Keratinocyte (primary cell): ENCODE results near the gene DEDD2. TPM values are rescaled to one million over a fixed set of nuclear protein-coding genes. Genes with fewer than 3 reads are reported as not detected.
A peak's percentile ranks its signal among the peaks of the same experiment; 100 is the strongest.

Experiments
- DNase-seq: peaks from one replicate; pipeline ENCODE4 v3.0.0-alpha.2; 2011; ENCODE audit warnings: low read depth, missing footprints, low spot score
- FAIRE-seq: peaks from 2 replicates; lab custom pipeline; 2011; peaks lifted over from hg19 to GRCh38; lab: Jason Lieb, UNC
- H2AFZ ChIP-seq: 2 replicates; pipeline ENCODE4 v1.6.0; 2012; ENCODE audit warnings: low read length, control low read depth, inconsistent platforms; ENCODE audit not compliant: control insufficient read depth
- H3K27ac ChIP-seq: 2 replicates; pipeline ENCODE4 v1.5.1; 2011; ENCODE audit warnings: low read length; ENCODE audit not compliant: control insufficient read depth, insufficient read depth
- H3K27me3 ChIP-seq: 3 replicates; pipeline ENCODE4 v1.6.0; 2011; ENCODE audit warnings: low read length; ENCODE audit not compliant: control insufficient read depth, insufficient read depth; ENCODE audit errors: extremely low read depth
- H3K36me3 ChIP-seq, 2 experiments: 2 replicates in 1 of 2; 3 replicates in 1 of 2; pipeline ENCODE4 v1.5.1; 2011; ENCODE audit warnings: low read length in 2 of 2, mild to moderate bottlenecking in 1 of 2; ENCODE audit not compliant: control insufficient read depth in 2 of 2, insufficient read depth in 2 of 2; ENCODE audit errors: extremely low read depth in 1 of 2
- H3K4me1 ChIP-seq: 3 replicates; pipeline ENCODE4 v1.5.1; 2011; ENCODE audit warnings: low read length; ENCODE audit not compliant: control insufficient read depth, insufficient read depth; ENCODE audit errors: extremely low read depth
- H3K4me2 ChIP-seq: 3 replicates; pipeline ENCODE4 v1.6.0; 2011; ENCODE audit warnings: low read depth, low read length; ENCODE audit not compliant: control insufficient read depth, insufficient read depth; ENCODE audit errors: extremely low read depth
- H3K4me3 ChIP-seq, 3 experiments: fragments of 200-600 bp in 1 of 3; sonication (generic) in 1 of 3; 2 replicates in 2 of 3; 3 replicates in 1 of 3; pipeline ENCODE4 v1.5.1; 2011 to 2016; ENCODE audit warnings: low read length in 3 of 3, mild to moderate bottlenecking in 3 of 3, control low read depth in 2 of 3, inconsistent platforms in 1 of 3, low read depth in 1 of 3, mixed read lengths in 1 of 3, mixed run types in 1 of 3, moderate library complexity in 1 of 3; ENCODE audit not compliant: control insufficient read depth in 2 of 3, insufficient read depth in 2 of 3; ENCODE audit errors: extremely low read depth in 1 of 3
- H3K79me2 ChIP-seq: 2 replicates; pipeline ENCODE4 v1.6.0; 2012; ENCODE audit warnings: low read length; ENCODE audit not compliant: control insufficient read depth, insufficient read depth
- H3K9ac ChIP-seq: 3 replicates; pipeline ENCODE4 v1.6.0; 2011; ENCODE audit warnings: low read length; ENCODE audit not compliant: control insufficient read depth, insufficient read depth; ENCODE audit errors: extremely low read depth
- H3K9me1 ChIP-seq: 3 replicates; pipeline ENCODE4 v1.6.0; 2011; ENCODE audit warnings: low read length; ENCODE audit not compliant: control insufficient read depth, insufficient read depth; ENCODE audit errors: extremely low read depth
- H3K9me3 ChIP-seq: 2 replicates; pipeline ENCODE4 v1.5.1; 2012; ENCODE audit warnings: low read depth, low read length; ENCODE audit not compliant: control insufficient read depth
- H4K20me1 ChIP-seq: 3 replicates; pipeline ENCODE4 v1.6.0; 2011; ENCODE audit warnings: low read length; ENCODE audit not compliant: control insufficient read depth, insufficient read depth; ENCODE audit errors: extremely low read depth
- CTCF ChIP-seq, 3 experiments: IDR thresholded peaks in 1 of 3; conservative IDR thresholded peaks in 1 of 3; optimal IDR thresholded peaks in 1 of 3; 2 replicates in 2 of 3; 3 replicates in 1 of 3; pipeline versions ENCODE3 to v1.5.1; 2011; ENCODE audit warnings: low read length in 3 of 3, mild to moderate bottlenecking in 3 of 3, moderate library complexity in 2 of 3, control low read depth in 1 of 3, inconsistent platforms in 1 of 3; ENCODE audit not compliant: insufficient read depth in 2 of 3; ENCODE audit errors: extremely low read depth in 1 of 3
- EZH2 ChIP-seq: IDR thresholded peaks from one replicate; pipeline ENCODE4 v1.6.1; 2012; ENCODE audit warnings: inconsistent platforms, mild to moderate bottlenecking, low read length, moderate library complexity
- dilution Hi-C: fragments of 300-500 bp; cut with MboI; formaldehyde crosslinking; loops from one replicate; pipeline ENCODE4 v1.7.0; 2020; ENCODE audit warnings: low sequenced_read_pairs; ENCODE audit not compliant: extremely low pct_ligation_motif_present
- polyA plus RNA-seq, 5 experiments: library from polyadenylated mRNA; depleted of rRNA in 3 of 5; stranded (reverse) in 3 of 5; stranded (forward) in 1 of 5; unstranded in 1 of 5; fragments of >200 nt; gene quantifications; 1 replicate in 1 of 5; 2 replicates in 3 of 5; 3 replicates in 1 of 5; pipeline versions ENCODE4 v1.2.1 to v1.2.3, GENCODE V29; 2011 to 2012; ENCODE audit warnings: missing spikeins in 2 of 5, low read depth in 1 of 5, low replicate concordance in 1 of 5

DEDD2 gene
- polyA plus RNA-seq, 1 donor (not counting 4 experiments of a cell fraction or from before 2014, with no cell fraction given): 20.8 TPM

GRCh38 chr19:42255766-42256745 lies 38.6 kb upstream of the DEDD2 start:
- Histone ChIP-seq H2AFZ (peak overlapping the region; percentile 70), H3K4me1 (peaks cover 20% of the 10 kb centered on the region), H3K27me3 (no peaks in the 10 kb centered on the region), H3K27ac (peak overlapping the region; percentile 62), H3K9me3 (no peaks in the 10 kb centered on the region), H3K9me1 (no peaks in the 10 kb centered on the region), H3K9ac (peak overlapping the region; percentile 80), H3K79me2 (peaks cover 32% of the 10 kb centered on the region), H3K36me3 (peaks cover 0 to 2% of the 10 kb centered on the region in 2 experiments), H3K4me3 (peak overlapping the region; percentile 71 to 75 (median 73)), H4K20me1 (peaks cover 7% of the 10 kb centered on the region), H3K4me2 (peak overlapping the region; percentile 92)
- dilution Hi-C loops: no loop called here
- FAIRE-seq: no peak
- TF ChIP-seq CTCF (optimal IDR thresholded peaks at IDR 0.05 in 1 of 3, IDR thresholded peaks at IDR 0.05 in 1 of 3, conservative IDR thresholded peaks at IDR 0.05 in 1 of 3; ENCODE audit: extremely low read depth in 1 of 3, insufficient read depth in 2 of 3, low read length in 3 of 3) (no peak), EZH2 (no peak)
- DNase-seq: no peak

- H4K20me1 ChIP-seq: peaks cover 12% of the 10 kb centered on the region
- H2AFZ ChIP-seq: peak within 1 kb of the TSS; percentile 70
- H3K9me1 ChIP-seq: no peaks in the 10 kb centered on the region
- no peak for DNase-seq
- no peaks in the 10 kb centered on the region for H3K27me3 ChIP-seq
- H3K9ac ChIP-seq: peak within 1 kb of the TSS; percentile 95
- no peak for FAIRE-seq
- peak within 1 kb of the TSS; percentile 89 for H3K27ac ChIP-seq
- H3K4me2 ChIP-seq: peak within 1 kb of the TSS; percentile 92
- peaks cover 29% of the 10 kb centered on the region for H3K4me1 ChIP-seq
- dilution Hi-C loops: no loop called here
- TF ChIP-seq EZH2 (no peak), CTCF (optimal IDR thresholded peaks at IDR 0.05 in 1 of 3, IDR thresholded peaks at IDR 0.05 in 1 of 3, conservative IDR thresholded peaks at IDR 0.05 in 1 of 3; ENCODE audit: extremely low read depth in 1 of 3, insufficient read depth in 2 of 3, low read length in 3 of 3) (no peak)
- no peaks in the 10 kb centered on the region for H3K9me3 ChIP-seq
- H3K4me3 ChIP-seq: peak within 1 kb of the TSS; percentile 71 to 92 (median 77)
- H3K79me2 ChIP-seq: peaks cover 41% of the 10 kb centered on the region
- H3K36me3 ChIP-seq: peaks cover 4 to 5% of the 10 kb centered on the region in 2 experiments
These were observed 37.6 kb upstream of the DEDD2 start, which contains the start of gene ERF for GRCh38 chr19:42254850-42255765. Gene ERF, minus strand, starts transcription at chr19:42255128. Its CDS starts 129 bp downstream, at chr19:42254999.
